ENCODE measurements around the gene BBS2. TPM values are rescaled to one million over a fixed set of nuclear protein-coding genes. Genes with fewer than 3 reads are reported as not detected.

The BBS2 gene
- total and polyA plus RNA-seq, 11 donors: 12.2 to 76.2 (median 43.1) TPM

DNA sequence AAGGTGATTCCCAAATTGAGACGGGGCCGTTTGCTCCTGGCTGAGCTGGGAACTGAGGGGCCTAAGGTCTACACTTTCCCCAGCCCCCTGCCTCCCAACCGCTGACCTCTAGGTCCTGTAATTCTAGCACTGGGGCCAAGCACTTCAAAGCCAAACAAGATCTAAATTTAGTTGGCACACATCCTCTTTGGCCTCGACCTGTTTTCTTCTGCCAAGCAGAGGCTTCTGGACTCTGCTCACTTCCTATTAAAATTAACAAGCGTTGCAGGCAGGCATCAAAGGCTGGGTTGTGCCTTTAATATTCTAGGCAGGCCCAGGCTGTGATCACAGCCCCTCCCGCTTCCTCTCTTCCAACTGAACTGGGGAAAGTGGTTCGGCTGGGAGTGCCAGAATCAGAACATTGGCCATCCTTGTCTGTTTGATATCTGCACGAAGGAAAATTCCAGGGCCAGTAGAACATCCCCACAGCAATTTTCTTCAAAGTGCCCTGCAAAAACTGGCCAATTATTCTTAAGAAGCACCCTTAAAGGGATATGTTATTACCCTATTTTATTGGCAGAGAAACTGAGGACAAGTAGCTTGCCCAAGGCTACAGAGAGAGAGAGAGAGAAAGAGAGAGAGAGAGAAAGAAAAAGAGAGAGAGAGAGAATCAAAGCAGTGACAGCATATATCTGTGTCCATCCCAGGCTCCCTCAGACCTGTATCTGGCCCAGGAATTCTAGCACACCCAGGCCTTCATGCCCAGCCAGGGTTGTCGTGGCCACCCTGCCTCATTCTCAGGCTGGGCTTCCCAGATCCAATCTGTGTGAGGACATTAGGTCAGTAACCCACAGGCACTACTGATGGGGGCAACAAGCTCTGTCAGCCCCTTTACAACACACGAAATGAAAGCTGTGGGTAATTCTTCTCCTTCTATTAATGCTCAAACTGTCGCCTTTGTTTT is 32.2 kb upstream of the BBS2 start:
- ATAC-seq (peak; percentile 75 to 89 (median 81)), DNase-seq (peak in 3 of 5 donors; percentile 18 to 34 (median 20))
- H3K27ac ChIP-seq: peak overlapping the region in 4 of 12 donors; percentile 9 to 61 (median 18)

DNA sequence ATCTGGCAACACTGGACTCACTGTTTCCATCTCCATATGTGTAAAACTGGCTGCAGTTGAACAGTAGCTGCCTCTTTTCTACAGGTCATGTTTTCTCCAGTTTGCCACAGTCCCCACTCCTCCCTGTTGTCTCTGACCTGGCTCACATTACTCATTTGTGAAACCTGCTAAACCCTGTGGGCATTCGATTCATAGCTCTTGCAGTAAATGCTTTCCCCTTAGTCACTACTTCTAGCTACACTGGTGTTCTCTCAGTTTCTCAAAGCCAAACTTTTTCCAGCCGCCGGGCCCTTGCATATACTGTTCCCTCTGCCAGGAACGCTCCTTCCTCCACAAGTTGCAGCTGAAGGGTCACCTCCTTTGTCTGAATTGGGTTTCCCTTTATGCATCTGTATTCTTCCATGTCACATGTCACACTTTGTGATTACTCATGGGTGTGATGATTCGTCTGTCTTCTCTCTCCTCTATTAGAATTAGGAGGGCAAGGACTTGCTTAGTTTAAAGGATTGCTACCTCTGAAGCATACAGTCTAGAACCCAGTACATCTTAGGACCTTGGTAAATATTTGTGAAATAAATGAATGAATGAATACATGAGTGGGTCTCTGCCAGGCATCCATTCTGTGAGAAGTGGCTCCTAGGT is 30.0 kb upstream of the BBS2 start:
- no peak overlapping the region for H3K27ac ChIP-seq
- 87 to 92% (median 90%) methylated on average over 5 of the region's 5 CpGs for WGBS, 4 donors
- no peak overlapping the region for H3K4me3 ChIP-seq
- H3K4me1 ChIP-seq: peaks cover 2 to 13% (median 8%) of the 10 kb centered on the region in 12 donors
- peaks cover 0 to 2% (median 0%) of the 10 kb centered on the region in 9 donors for H3K27me3 ChIP-seq
- no peaks in the 10 kb centered on the region for H3K36me3 ChIP-seq
- no peak for TF ChIP-seq CTCF (IDR thresholded peaks at IDR 0.05)
- no peak for TF ChIP-seq POLR2A (IDR thresholded peaks at IDR 0.05)
- DNase-seq (no peak), ATAC-seq (no peak)
- H3K9me3 ChIP-seq: no peaks in the 10 kb centered on the region
- intact Hi-C loops (cut with DNase I): no loop called here

More for the DNA sequence above, 32.2 kb upstream of the BBS2 start:
- TF ChIP-seq POLR2A (IDR thresholded peaks at IDR 0.05) (no peak), CTCF (IDR thresholded peaks at IDR 0.05) (no peak)
- intact Hi-C loops (cut with DNase I): no loop called here
- H3K4me3 ChIP-seq: no peak overlapping the region
- 30 to 32% (median 31%) methylated on average over 11 of the region's 11 CpGs for WGBS, 4 donors
- H3K9me3 ChIP-seq: no peaks in the 10 kb centered on the region
- H3K27me3 ChIP-seq: peaks cover 0 to 10% (median 0%) of the 10 kb centered on the region in 9 donors
- H3K4me1 ChIP-seq: peaks cover 2 to 13% (median 8%) of the 10 kb centered on the region in 12 donors
- H3K36me3 ChIP-seq: no peaks in the 10 kb centered on the region

- DNase-seq: no peak
- TF ChIP-seq CTCF (IDR thresholded peaks at IDR 0.05): no peak
- no peak for TF ChIP-seq POLR2A (IDR thresholded peaks at IDR 0.05)
- H3K9me3 ChIP-seq: no peaks in the 10 kb centered on the region
- intact Hi-C loops (cut with DNase I): no loop called here
- no peak overlapping the region for H3K27ac ChIP-seq
- no peak overlapping the region for H3K4me3 ChIP-seq
- no peaks in the 10 kb centered on the region for H3K36me3 ChIP-seq
- peaks cover 2 to 13% (median 8%) of the 10 kb centered on the region in 12 donors for H3K4me1 ChIP-seq
- ATAC-seq: no peak
- peaks cover 0 to 2% (median 0%) of the 10 kb centered on the region in 9 donors for H3K27me3 ChIP-seq
These were observed 29.3 kb upstream of the BBS2 start for GRCh38 chr16:56549161-56549560.

GRCh38 chr16:56547949-56548567 is 28.2 kb upstream of the BBS2 start:
- H3K9me3 ChIP-seq: no peaks in the 10 kb centered on the region
- ATAC-seq (no peak), DNase-seq (no peak)
- 71 to 82% (median 81%) methylated on average over 4 of the region's 4 CpGs for WGBS, 4 donors
- H3K27me3 ChIP-seq: no peaks in the 10 kb centered on the region
- peak overlapping the region in 1 of 12 donors; percentile 38 for H3K27ac ChIP-seq
- H3K4me3 ChIP-seq: no peak overlapping the region
- intact Hi-C loops (cut with DNase I): no loop called here
- peaks cover 2 to 13% (median 8%) of the 10 kb centered on the region in 12 donors for H3K4me1 ChIP-seq
- no peak for TF ChIP-seq CTCF (IDR thresholded peaks at IDR 0.05)
- TF ChIP-seq POLR2A (IDR thresholded peaks at IDR 0.05): no peak
- no peaks in the 10 kb centered on the region for H3K36me3 ChIP-seq
